NT2/D1 (cell line): ENCODE data around the gene PGM2.
"Not testable (repeated sequence)": the region's sequence is repeated elsewhere in the genome, so short reads cannot be mapped to it uniquely, and the experiment has no call there.

Experiments
- DNase-seq: peaks from one replicate; pipeline ENCODE4 v3.0.0-alpha.2; 2011; ENCODE audit warnings: low read depth, low spot score
- H3K27me3 ChIP-seq: 2 replicates; pipeline ENCODE4 v1.6.0; 2011; ENCODE audit warnings: mild to moderate bottlenecking; ENCODE audit not compliant: insufficient read length, insufficient read depth
- H3K36me3 ChIP-seq: 2 replicates; pipeline ENCODE4 v1.6.1; 2011; ENCODE audit warnings: mild to moderate bottlenecking, low read length, mixed read lengths; ENCODE audit not compliant: insufficient read depth, insufficient read length
- H3K4me1 ChIP-seq: 2 replicates; pipeline ENCODE4 v1.5.1; 2011; ENCODE audit not compliant: insufficient read depth, insufficient read length
- H3K4me3 ChIP-seq: 2 replicates; pipeline ENCODE4 v1.5.1; 2011; ENCODE audit warnings: low read depth; ENCODE audit not compliant: insufficient read length
- H3K9ac ChIP-seq: 2 replicates; pipeline ENCODE4 v1.6.0; 2011; ENCODE audit warnings: low read depth; ENCODE audit not compliant: insufficient read length
- H3K9me3 ChIP-seq: 2 replicates; pipeline ENCODE4 v1.5.1; 2011; ENCODE audit warnings: mild to moderate bottlenecking, low read length; ENCODE audit not compliant: insufficient read depth
- SUZ12 ChIP-seq: IDR thresholded peaks from 2 replicates; pipeline ENCODE4 v1.6.1; 2011; ENCODE audit not compliant: insufficient read length, insufficient read depth; ENCODE audit errors: extremely low read depth
- YY1 ChIP-seq: IDR thresholded peaks from 2 replicates; pipeline ENCODE4 v1.6.1; 2011; ENCODE audit not compliant: insufficient read length, insufficient read depth
- ZNF274 ChIP-seq: IDR thresholded peaks from 2 replicates; pipeline ENCODE4 v1.6.1; 2011; ENCODE audit warnings: mild to moderate bottlenecking, low read depth, low read length

The PGM2 gene

GRCh38 chr4:37826295-37827029 is at the start of gene PGM2:
TSS of gene PGM2 (plus strand) at chr4:37826686. CDS start at chr4:37826733, 47 bp downstream.
- DNase-seq = peak; percentile 65
- peaks cover 14% of the 10 kb centered on the region for H3K27me3 ChIP-seq
- H3K4me3 ChIP-seq = peak within 1 kb of the TSS; percentile 85
- H3K36me3 ChIP-seq = peaks cover 17% of the 10 kb centered on the region
- TF ChIP-seq ZNF274 = no peak
- TF ChIP-seq YY1 = peak; percentile 36
- TF ChIP-seq SUZ12 = no peak
- no peaks in the 10 kb centered on the region for H3K4me1 ChIP-seq
- peak within 1 kb of the TSS; percentile 90 for H3K9ac ChIP-seq
- no peaks in the 10 kb centered on the region for H3K9me3 ChIP-seq

- TF ChIP-seq ZNF274 (no peak), YY1 (no peak), SUZ12 (no peak)
Measured at GRCh38 chr4:37779896-37780295, 46.6 kb upstream of the PGM2 start.

GRCh38 chr4:37780444-37781130 is 45.9 kb upstream of the PGM2 start:
- no peak for DNase-seq
- TF ChIP-seq YY1 (no peak), SUZ12 (no peak), ZNF274 (no peak)
- Histone ChIP-seq H3K9ac (no peak overlapping the region), H3K4me1 (no peaks in the 10 kb centered on the region), H3K4me3 (no peak overlapping the region), H3K27me3 (no peaks in the 10 kb centered on the region), H3K36me3 (no peaks in the 10 kb centered on the region), H3K9me3 (no peaks in the 10 kb centered on the region)

More at GRCh38 chr4:37779896-37780295, 46.6 kb upstream of the PGM2 start:
- Histone ChIP-seq H3K4me3 (no peak overlapping the region), H3K4me1 (no peaks in the 10 kb centered on the region), H3K9ac (no peak overlapping the region), H3K9me3 (no peaks in the 10 kb centered on the region), H3K36me3 (no peaks in the 10 kb centered on the region), H3K27me3 (no peaks in the 10 kb centered on the region)
- DNase-seq = no peak

- TF ChIP-seq SUZ12 (no peak), YY1 (no peak), ZNF274 (no peak)
- Histone ChIP-seq H3K4me3 (no peak overlapping the region), H3K4me1 (no peaks in the 10 kb centered on the region), H3K36me3 (no peaks in the 10 kb centered on the region), H3K9ac (no peak overlapping the region), H3K27me3 (no peaks in the 10 kb centered on the region), H3K9me3 (no peaks in the 10 kb centered on the region)
- no peak for DNase-seq
Measured at GRCh38 chr4:37781131-37781455, 45.4 kb upstream of the PGM2 start.

- not testable (repeated sequence) for H3K36me3 ChIP-seq, H3K4me1 ChIP-seq, H3K9me3 ChIP-seq, DNase-seq, H3K4me3 ChIP-seq, H3K9ac ChIP-seq, H3K27me3 ChIP-seq
Measured at GRCh38 chr4:37786267-37786666, 40.2 kb upstream of the PGM2 start.

- not testable (repeated sequence) for H3K36me3 ChIP-seq, H3K9me3 ChIP-seq, H3K9ac ChIP-seq, DNase-seq, H3K4me1 ChIP-seq, H3K27me3 ChIP-seq, H3K4me3 ChIP-seq
Measured at GRCh38 chr4:37787883-37788460, 38.5 kb upstream of the PGM2 start.

- no peak overlapping the region for H3K4me3 ChIP-seq
- DNase-seq = no peak
- no peaks in the 10 kb centered on the region for H3K27me3 ChIP-seq
- TF ChIP-seq SUZ12 = no peak
- no peak for TF ChIP-seq ZNF274
- TF ChIP-seq YY1 = no peak
- peaks cover 6% of the 10 kb centered on the region; the same call in 1 of the 2 replicates for H3K9me3 ChIP-seq
- no peak overlapping the region for H3K9ac ChIP-seq
- H3K4me1 ChIP-seq = no peaks in the 10 kb centered on the region
- no peaks in the 10 kb centered on the region for H3K36me3 ChIP-seq
Measured at GRCh38 chr4:37788819-37789218, 37.7 kb upstream of the PGM2 start.

- Histone ChIP-seq H3K27me3 (no peaks in the 10 kb centered on the region), H3K9me3 (peaks cover 6% of the 10 kb centered on the region; the same call in 1 of the 2 replicates), H3K9ac (no peak overlapping the region), H3K36me3 (no peaks in the 10 kb centered on the region), H3K4me3 (no peak overlapping the region), H3K4me1 (no peaks in the 10 kb centered on the region)
- TF ChIP-seq SUZ12 = no peak
- no peak for TF ChIP-seq YY1
- TF ChIP-seq ZNF274 = no peak
- DNase-seq = no peak
Measured at GRCh38 chr4:37792241-37792640, 34.2 kb upstream of the PGM2 start.
